ENCODE measurements around the gene HOXA4. TPM values are rescaled to one million over a fixed set of nuclear protein-coding genes. Genes with fewer than 3 reads are reported as not detected.

The HOXA4 gene
- total and polyA plus RNA-seq, 2 of the 4 experiments (the other 2 are of a cell fraction): 0.36 to 8.0 TPM

DNA sequence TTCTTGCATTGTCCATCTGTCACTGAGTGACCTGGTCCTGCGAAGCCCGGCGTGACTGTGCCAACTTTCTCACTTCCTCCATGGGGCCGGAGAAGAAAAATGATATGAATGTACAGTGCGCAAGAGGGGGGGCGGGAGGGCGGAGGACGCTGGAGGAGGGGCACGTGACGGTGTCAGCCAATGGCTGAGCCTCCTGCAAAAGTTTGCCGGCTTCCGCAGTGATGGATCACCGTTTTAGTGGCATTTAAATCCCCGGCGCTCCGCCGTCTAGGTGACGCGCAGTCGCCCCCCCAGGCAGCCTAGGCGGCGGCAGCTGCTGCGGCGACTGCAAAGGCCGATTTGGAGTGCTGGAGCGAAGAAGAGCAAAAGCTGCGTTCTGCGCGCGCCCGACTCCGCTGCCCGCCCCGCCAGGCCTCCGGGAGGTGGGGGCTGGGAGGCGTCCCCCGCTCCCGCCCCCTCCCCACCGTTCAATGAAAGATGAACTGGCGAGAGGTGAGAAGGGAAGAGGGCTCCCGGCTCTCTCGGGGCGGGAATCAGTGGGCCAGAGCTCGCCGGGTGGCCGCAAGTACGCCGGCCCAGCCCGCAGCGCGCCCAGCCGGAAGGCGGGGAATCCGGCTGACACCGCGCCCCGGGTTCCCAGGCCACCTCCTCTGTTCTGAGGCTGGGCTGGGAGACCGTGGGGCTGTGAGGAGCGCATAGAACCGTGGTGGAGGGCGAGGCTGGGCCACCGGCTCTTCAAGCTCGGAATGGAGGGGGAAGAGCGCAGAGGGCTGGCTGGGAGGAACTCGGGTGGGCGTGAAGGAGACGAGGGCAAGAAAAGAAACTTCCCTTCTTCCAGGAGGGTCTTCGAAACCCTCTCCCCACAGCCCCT lies 34.4 kb downstream of the HOXA4 start, which contains the start of gene HOXA1:
Gene HOXA1, minus strand, starts transcription at position 104 of the 871 bp plus-strand sequence. Its CDS starts 88 bp downstream, at position 16.
- POLR2A ChIA-PET (ENCODE audit: unreplicated experiment): interaction anchor here (0.9 to 1.1 kb wide), 2 partner anchors 10 to 35 kb away, joined by 3 to 5 read pairs; partner anchors contain the start of gene HOXA4
- peaks cover 13% of the 10 kb centered on the region for H4K20me1 ChIP-seq (ENCODE audit: insufficient read depth, low read length)
- peak within 1 kb of the TSS; percentile 99 for H3K9ac ChIP-seq (ENCODE audit: low read depth, low read length)
- peak; percentile 95 for DNase-seq
- peak within 1 kb of the TSS; percentile 86; the same call in 2 of the 3 replicates for H2BK15ac ChIP-seq (ENCODE audit: low read depth, low read length)
- H3K36me3 ChIP-seq (ENCODE audit: control insufficient read depth, insufficient read depth, low read length): peaks cover 10% of the 10 kb centered on the region
- H4K5ac ChIP-seq (ENCODE audit: low read depth, low read length): peak within 1 kb of the TSS; percentile 26; the same call in 1 of the 2 replicates
- peak within 1 kb of the TSS; percentile 97 for H2AK9ac ChIP-seq (replicated peaks; ENCODE audit: low read depth, low read length, poor library complexity)
- H2AFZ ChIP-seq (replicated peaks; ENCODE audit: low read length, poor library complexity): peak within 1 kb of the TSS; percentile 95
- H3K4me1 ChIP-seq (ENCODE audit: control insufficient read depth, insufficient read depth, low read length): peaks cover 6% of the 10 kb centered on the region
- 0% methylated on average over 14 of the region's 68 CpGs; no CpG with 5 or more reads in 1 of the 2 experiments for WGBS, 2 experiments (ENCODE audit: extremely low coverage in 2 of 2, insufficient read length in 1 of 2)
- peak within 1 kb of the TSS; percentile 93 for H3K56ac ChIP-seq (ENCODE audit: extremely low read depth, insufficient read depth, low read length)
- H2BK5ac ChIP-seq (ENCODE audit: low read depth, low read length, poor library complexity, severe bottlenecking): peak within 1 kb of the TSS; percentile 91
- H3K79me1 ChIP-seq (ENCODE audit: low read depth in 1 of 2, low read length in 2 of 2): peaks cover 10 to 16% of the 10 kb centered on the region in 2 experiments; a peak in 3 of 4 replicates
- peak within 1 kb of the TSS; percentile 88 for H4K91ac ChIP-seq (ENCODE audit: insufficient read depth, low read depth, low read length)
- CTCF ChIA-PET: interaction anchor here (0.6 to 1.0 kb wide), 3 partner anchors 19 to 47 kb away, joined by 3 read pairs; partner anchors contain the start of gene HOXA5
- H3K27me3 ChIP-seq (ENCODE audit: control insufficient read depth, insufficient read depth, low read length): no peaks in the 10 kb centered on the region
- in situ Hi-C loops (cut with MboI; ENCODE audit: low sequenced_read_pairs) (no loop called here), dilution Hi-C loops (cut with HindIII; ENCODE audit: low sequenced_read_pairs, unreplicated experiment) (no loop called here), intact Hi-C loops (cut with micrococcal nuclease) (loop anchor here (2.0 kb wide), 3 partner anchors 33 to 409 kb away; partner anchors contain the start of gene SKAP2)
- H3K18ac ChIP-seq (ENCODE audit: low read depth, low read length): peak within 1 kb of the TSS; percentile 82
- H3K4me3 ChIP-seq (ENCODE audit: insufficient read depth, low read depth, low read length): peak within 1 kb of the TSS; percentile 92
- H3K4me2 ChIP-seq (ENCODE audit: low read depth, low read length): peak within 1 kb of the TSS; percentile 91
- H3K9me1 ChIP-seq (ENCODE audit: insufficient read depth, low read length): no peaks in the 10 kb centered on the region
- H4K8ac ChIP-seq (ENCODE audit: low read depth in 2 of 2, low read length in 2 of 2): peak within 1 kb of the TSS; percentile 80 to 83
- peak within 1 kb of the TSS; percentile 97 for H3K27ac ChIP-seq (ENCODE audit: insufficient read depth, low read length)
- H2BK20ac ChIP-seq (ENCODE audit: low read depth, low read length): peak within 1 kb of the TSS; percentile 61; the same call in 1 of the 2 replicates
- peak within 1 kb of the TSS; percentile 98 for H3K14ac ChIP-seq (replicated peaks; ENCODE audit: low read depth, low read length)
- H3K9me3 ChIP-seq (ENCODE audit: control insufficient read depth, insufficient read depth, low read length): no peaks in the 10 kb centered on the region
- peak within 1 kb of the TSS; percentile 95 for H3K4ac ChIP-seq (ENCODE audit: low read depth, low read length)
- H2AK5ac ChIP-seq (ENCODE audit: low read depth, low read length): peak within 1 kb of the TSS; percentile 91
- TF ChIP-seq RAD21 (IDR thresholded peaks at IDR 0.05; ENCODE audit: low read length) (peak; percentile 36; the same call in 1 of the 2 replicates), RCOR1 (IDR thresholded peaks at IDR 0.05; ENCODE audit: insufficient replicate concordance, low read length) (no peak), CHD1 (IDR thresholded peaks at IDR 0.05; ENCODE audit: low read depth, low read length) (0 out of 2 replicates have a peak, but pooled peaks have one; percentile 27), BHLHE40 (IDR thresholded peaks at IDR 0.05; ENCODE audit: low read depth, low read length) (peak; percentile 66), USF2 (IDR thresholded peaks at IDR 0.05; ENCODE audit: low read depth, low read length) (peak; percentile 96), RFX5 (IDR thresholded peaks at IDR 0.05; ENCODE audit: low read depth, low read length) (no peak), MAZ (IDR thresholded peaks at IDR 0.05; ENCODE audit: borderline replicate concordance, low read depth, low read length) (no peak; the same call in 1 of the 2 replicates), POLR2A (IDR thresholded peaks at IDR 0.05; ENCODE audit: low read depth, low read length) (peak; percentile 94), CEBPB (IDR thresholded peaks at IDR 0.05; ENCODE audit: low read depth, low read length) (no peak)
- TF ChIP-seq, protein P1, sequence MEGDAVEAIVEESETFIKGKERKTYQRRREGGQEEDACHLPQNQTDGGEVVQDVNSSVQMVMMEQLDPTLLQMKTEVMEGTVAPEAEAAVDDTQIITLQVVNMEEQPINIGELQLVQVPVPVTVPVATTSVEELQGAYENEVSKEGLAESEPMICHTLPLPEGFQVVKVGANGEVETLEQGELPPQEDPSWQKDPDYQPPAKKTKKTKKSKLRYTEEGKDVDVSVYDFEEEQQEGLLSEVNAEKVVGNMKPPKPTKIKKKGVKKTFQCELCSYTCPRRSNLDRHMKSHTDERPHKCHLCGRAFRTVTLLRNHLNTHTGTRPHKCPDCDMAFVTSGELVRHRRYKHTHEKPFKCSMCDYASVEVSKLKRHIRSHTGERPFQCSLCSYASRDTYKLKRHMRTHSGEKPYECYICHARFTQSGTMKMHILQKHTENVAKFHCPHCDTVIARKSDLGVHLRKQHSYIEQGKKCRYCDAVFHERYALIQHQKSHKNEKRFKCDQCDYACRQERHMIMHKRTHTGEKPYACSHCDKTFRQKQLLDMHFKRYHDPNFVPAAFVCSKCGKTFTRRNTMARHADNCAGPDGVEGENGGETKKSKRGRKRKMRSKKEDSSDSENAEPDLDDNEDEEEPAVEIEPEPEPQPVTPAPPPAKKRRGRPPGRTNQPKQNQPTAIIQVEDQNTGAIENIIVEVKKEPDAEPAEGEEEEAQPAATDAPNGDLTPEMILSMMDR (conservative IDR thresholded peaks at IDR 0.05; ENCODE audit: low read depth, low read length): 0 out of 2 replicates have a peak, but pooled peaks have one; percentile 2
- BruUV-seq (replicated peaks): no TSS peak
- peak within 1 kb of the TSS; percentile 80 for H2BK120ac ChIP-seq (ENCODE audit: low read depth, low read length)
- peak within 1 kb of the TSS; percentile 100 for H3K23ac ChIP-seq (ENCODE audit: low read depth, low read length)
- ATAC-seq (ENCODE audit: low read depth): peak; percentile 73

Data from IMR-90 (cell line).